Measurements from ENCODE around the gene AMBRA1. TPM values are rescaled to one million over a fixed set of nuclear protein-coding genes. Genes with fewer than 3 reads are reported as not detected.
"Not testable (repeated sequence)": the region's sequence is repeated elsewhere in the genome, so short reads cannot be mapped to it uniquely, and the experiment has no call there.

AMBRA1 gene
- total RNA-seq, 1 donor from 2014 or later = 13.5 TPM

DNA sequence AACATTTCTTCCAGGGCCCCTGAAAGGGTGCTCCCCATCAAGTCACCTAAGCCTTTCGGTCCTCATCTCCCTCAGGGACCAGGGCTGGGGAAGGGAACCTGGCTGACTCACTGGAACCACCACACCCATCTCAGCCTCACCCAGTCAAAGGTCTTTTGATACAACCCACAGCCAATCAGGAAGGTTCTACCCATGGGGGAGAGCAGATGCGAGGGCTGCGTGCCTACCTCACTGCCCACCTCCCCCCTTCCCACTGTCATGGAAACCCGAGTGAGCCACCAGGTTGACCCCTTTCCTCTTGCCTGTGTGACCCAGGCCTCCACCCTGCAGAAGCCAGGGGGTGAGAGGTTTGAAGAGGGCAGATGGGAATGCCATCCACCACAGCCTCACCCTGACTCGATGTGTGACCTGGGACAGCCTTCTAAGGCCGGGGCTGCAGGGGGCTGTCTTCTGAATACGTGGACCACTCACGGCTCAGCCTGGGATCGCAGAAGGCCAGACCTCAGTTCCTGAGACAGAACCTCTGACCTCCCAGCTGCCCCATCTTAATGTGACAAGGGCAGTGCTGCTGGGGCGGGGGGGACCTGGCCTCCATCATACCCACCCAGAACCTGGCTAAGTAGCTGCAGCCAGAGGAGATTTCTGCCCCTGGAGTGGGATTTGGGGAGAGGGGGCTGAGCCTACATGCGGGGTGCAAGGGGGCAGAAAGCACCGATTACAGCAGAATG, 209.7 kb downstream of the AMBRA1 start:
- DNase-seq (ENCODE audit: low read depth in 2 of 2) = no peak

DNA sequence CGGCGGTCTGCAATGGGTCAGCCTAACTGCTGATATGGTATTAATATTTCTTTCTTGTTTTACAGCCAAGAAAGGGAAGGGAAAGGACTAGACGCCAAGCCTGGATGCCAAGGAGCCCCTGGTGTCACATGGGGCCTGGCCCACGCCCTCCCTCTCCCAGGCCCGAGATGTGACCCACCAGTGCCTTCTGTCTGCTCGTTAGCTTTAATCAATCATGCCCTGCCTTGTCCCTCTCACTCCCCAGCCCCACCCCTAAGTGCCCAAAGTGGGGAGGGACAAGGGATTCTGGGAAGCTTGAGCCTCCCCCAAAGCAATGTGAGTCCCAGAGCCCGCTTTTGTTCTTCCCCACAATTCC, 210.4 kb downstream of the AMBRA1 start:
- DNase-seq (ENCODE audit: low read depth in 2 of 2) = no peak

DNA sequence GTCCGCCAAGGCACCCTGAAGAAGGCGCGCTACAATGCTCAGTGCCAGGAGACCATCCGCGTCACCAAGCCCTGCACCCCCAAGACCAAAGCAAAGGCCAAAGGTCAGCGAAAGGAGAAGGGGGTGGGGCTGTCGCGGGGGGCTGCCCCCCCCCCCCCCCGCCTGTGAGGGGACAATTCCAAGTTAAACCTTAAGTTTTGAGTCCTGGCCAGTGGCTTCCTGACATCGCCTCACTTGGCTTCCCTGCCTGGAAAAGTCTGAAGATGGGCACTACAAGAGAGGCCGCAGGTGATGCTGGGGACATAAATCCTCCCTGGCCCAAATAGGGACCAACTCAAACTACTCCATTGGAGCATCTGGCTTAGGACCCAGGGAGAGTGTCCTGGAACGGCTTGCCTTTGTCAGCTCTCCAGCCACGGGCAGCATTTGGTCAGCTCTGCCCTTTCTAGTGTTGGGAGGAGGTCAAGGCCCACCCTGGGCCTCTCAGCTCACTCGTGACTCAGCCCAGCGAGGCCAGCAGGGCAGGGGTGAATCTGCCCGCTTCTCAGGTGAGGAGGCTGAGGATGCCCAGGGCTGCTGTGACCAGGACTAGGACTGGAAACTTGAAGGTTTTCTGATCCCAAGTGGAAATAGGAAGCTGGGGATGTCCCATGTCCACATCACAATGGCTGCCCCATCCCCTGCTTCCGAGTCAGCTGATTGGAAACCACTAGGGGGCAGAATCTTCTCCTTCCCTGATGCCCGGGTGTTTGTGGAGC, 211.0 kb downstream of the AMBRA1 start:
- peak; percentile 36 to 56 for DNase-seq (ENCODE audit: low read depth in 2 of 2)

DNA sequence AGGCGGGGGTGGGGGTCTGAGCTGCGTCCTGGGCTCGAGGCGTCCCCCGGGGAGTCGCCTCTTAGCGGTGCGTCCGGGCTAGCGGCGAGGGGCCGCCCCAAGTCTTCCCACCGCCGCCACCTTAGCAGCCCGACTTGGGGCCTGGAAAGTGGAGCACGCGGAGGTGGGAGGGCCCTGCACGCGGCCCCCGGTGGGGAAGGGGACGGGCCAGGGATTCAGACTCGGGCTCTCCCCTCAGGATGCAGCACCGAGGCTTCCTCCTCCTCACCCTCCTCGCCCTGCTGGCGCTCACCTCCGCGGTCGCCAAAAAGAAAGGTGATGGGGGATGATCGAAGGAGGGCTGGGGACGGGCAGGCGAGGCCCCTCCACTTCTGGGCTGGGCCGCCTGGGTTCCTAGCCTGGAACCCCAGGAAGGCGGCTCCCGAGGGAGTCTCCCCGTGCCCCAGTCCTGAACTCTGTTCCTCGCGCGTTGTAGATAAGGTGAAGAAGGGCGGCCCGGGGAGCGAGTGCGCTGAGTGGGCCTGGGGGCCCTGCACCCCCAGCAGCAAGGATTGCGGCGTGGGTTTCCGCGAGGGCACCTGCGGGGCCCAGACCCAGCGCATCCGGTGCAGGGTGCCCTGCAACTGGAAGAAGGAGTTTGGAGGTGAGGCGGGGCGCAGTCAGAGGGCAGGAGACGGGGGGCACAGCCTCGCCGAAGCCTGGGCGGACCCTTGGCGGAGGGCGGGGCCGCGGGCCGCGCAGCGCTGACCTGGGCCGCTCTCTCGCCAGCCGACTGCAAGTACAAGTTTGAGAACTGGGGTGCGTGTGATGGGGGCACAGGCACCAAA, 211.8 kb downstream of the AMBRA1 start:
- peak in 1 of 2 donors; percentile 50 for DNase-seq (ENCODE audit: low read depth in 2 of 2)

- DNase-seq (ENCODE audit: low read depth in 2 of 2) = peak in 1 of 2 donors; percentile 46
These were observed 212.6 kb downstream of the AMBRA1 start, which contains the start of gene MDK for GRCh38 chr11:46381048-46381818. Gene MDK, plus strand, starts transcription at chr11:46381669. Its CDS starts 389 bp downstream, at chr11:46382058.

DNA sequence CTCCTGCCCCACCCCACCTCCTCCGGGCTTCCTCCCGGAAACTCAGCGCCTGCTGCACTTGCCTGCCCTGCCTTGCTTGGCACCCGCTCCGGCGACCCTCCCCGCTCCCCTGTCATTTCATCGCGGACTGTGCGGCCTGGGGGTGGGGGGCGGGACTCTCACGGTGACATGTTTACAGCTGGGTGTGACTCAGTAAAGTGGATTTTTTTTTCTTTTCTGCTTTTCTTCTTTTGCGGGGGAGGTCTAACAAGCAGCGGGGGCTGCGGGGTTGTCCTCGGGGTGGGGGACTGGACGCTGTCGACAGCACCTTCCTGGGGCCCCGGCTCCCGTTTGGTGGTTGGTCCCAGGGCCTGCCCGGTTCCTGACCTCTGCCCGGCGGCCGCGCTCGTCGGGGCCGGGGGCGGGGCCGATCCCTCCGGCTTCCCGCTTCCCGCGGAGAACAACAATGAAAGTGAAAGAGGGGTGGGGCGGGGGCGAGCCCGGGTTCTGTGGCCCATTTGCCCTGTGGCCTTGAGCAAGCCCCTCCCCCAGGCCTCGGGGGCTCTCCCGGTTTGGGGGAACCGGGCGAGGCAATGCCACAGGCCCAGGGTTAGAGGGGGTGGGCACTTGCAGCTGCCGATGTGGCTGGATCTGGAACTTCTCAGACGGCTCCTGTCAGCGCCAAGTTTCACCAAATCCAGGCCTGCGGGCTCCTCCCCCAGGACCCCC, 213.3 kb downstream of the AMBRA1 start:
- DNase-seq (ENCODE audit: low read depth in 2 of 2) = peak in 1 of 2 donors; percentile 59

DNA sequence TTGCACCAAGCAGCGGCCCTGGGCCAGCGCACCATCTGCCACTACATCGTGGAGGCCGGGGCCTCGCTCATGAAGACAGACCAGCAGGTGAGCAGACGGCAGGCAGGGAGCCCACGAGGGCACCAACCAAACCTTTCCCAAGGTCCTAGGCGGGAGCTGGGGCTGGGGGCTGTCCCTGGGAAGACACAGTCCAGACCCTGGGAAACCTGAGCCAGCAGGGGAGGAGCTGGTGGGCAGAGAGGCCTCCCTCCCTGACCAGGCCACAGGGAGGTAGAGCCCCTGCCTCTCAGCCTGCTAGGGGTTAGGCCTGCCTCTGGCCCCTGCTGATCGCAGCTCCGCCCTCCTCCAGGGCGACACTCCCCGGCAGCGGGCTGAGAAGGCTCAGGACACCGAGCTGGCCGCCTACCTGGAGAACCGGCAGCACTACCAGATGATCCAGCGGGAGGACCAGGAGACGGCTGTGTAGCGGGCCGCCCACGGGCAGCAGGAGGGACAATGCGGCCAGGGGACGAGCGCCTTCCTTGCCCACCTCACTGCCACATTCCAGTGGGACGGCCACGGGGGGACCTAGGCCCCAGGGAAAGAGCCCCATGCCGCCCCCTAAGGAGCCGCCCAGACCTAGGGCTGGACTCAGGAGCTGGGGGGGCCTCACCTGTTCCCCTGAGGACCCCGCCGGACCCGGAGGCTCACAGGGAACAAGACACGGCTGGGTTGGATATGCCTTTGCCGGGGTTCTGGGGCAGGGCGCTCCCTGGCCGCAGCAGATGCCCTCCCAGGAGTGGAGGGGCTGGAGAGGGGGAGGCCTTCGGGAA, 214.1 kb downstream of the AMBRA1 start:
- not testable (repeated sequence) for DNase-seq (ENCODE audit: low read depth in 2 of 2)

DNA sequence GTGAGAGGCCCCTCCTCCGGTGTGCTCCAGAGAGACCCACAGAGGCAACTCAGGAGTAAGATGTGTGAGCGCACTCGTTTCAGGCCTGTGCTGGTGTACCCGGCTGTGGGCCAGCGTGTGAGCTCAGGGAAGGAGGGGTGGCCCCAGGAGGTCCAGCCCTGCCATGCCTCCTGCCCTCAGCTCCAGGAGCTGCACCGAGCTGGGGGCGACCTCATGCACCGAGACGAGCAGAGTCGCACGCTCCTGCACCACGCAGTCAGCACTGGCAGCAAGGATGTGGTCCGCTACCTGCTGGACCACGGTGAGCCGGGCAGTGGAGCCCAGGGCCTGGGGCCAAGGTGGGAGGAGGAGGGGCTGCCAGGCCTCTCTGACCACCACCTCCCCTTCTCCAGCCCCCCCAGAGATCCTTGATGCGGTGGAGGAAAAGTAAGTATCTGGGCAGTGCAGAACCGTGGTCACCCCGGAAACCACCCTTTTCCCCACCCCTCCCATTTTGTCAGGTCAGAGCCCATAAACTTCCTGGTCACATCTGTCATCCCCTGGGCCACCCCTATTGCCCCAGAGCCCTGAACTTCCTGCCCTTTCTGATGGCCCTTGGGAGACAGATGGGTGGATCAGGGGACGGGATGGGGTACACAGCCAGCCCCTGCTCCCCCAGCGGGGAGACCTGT, 214.9 kb downstream of the AMBRA1 start:
- no peak for DNase-seq (ENCODE audit: low read depth in 2 of 2)

GRCh38 chr11:46378296-46378695, 215.5 kb downstream of the AMBRA1 start:
- no peak for DNase-seq (ENCODE audit: low read depth in 2 of 2)

- DNase-seq (ENCODE audit: low read depth in 2 of 2) = no peak
These were observed 216.0 kb downstream of the AMBRA1 start for GRCh38 chr11:46377831-46378230.

DNA sequence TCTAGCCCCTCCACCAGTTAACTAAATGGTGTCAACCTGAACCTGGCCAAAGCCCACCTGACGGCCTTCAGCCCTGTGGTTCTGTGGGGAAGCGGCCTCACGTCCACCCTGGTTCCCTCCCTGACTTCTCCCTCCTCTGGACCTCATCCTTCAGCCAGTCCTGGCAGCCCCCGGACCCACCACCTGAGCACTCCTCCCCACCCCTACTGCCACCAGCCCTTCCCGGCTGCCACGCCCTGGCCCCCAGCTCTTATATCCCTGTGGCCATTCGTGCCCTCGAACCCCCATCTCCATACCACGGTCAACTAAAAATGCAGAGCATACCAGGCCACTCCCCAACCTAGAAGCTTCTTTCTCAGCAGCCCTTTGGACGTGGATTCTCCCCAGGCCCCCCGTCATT, 216.5 kb downstream of the AMBRA1 start:
- no peak for DNase-seq (ENCODE audit: low read depth in 2 of 2)

GRCh38 chr11:46376258-46377050, 217.4 kb downstream of the AMBRA1 start:
- DNase-seq (ENCODE audit: low read depth in 2 of 2) = no peak

- DNase-seq (ENCODE audit: low read depth in 2 of 2) = no peak
These were observed 218.3 kb downstream of the AMBRA1 start for GRCh38 chr11:46375392-46376101.

DNA sequence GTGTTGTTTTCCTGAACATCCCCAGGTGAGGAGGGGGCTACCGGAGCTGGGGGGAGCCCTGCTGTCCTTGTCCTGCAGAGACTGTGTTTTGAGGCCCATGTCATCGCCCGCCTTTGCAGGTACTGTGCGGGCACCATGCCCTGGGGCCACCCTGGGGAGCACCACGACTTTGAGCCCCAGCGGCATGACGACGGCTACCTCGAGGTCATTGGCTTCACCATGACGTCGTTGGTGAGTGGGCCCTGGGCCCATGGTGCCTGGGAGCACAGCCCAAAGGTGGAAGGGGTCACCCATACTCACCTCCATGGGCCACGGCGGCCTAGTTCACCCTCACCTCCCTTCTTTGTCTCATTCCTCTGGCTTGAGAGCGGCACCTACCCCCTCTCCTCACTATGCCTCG, 219.0 kb downstream of the AMBRA1 start:
- no peak for DNase-seq (ENCODE audit: low read depth in 2 of 2)

DNA sequence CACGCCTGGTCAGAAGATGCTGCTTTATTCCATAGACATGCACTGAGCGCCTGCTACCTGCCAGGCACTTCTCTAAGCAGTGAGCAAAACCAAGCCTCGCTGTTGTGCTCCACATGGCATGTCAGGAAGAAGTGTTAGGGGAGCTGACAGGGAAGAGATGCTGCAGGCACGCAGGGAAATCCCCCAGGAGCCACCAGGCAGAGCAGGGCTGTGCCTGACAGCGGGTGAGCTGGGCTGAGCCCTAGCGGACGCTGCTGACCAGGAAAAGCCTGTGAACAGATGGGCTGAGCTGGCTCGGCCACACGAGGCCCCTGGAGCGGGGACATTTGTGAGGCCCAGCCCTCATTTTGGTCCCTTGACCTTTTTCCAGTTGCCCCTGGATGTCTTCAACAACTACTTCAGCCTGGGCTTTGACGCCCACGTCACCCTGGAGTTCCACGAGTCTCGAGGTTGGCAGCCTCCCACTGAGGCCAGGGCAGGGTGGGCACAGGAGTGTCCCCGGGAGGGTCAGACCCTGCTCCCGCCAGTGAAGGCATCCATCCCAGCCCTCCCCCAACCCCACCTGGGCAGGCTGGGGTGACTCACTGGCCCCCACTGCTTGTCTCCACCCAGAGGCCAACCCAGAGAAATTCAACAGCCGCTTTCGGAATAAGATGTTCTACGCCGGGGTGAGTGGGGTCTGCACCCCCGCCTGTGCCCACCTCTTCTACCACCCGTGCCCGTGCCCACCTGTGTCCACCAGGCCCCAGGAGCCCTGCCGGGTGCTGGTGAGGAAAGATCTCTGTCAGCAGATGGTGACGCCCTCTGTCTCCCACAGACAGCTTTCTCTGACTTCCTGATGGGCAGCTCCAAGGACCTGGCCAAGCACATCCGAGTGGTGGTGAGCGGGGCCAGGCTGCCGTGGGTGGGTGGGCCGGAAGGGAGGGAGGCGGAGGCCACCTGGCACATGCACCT, 219.8 kb downstream of the AMBRA1 start:
- no peak for DNase-seq (ENCODE audit: low read depth in 2 of 2)

DNA sequence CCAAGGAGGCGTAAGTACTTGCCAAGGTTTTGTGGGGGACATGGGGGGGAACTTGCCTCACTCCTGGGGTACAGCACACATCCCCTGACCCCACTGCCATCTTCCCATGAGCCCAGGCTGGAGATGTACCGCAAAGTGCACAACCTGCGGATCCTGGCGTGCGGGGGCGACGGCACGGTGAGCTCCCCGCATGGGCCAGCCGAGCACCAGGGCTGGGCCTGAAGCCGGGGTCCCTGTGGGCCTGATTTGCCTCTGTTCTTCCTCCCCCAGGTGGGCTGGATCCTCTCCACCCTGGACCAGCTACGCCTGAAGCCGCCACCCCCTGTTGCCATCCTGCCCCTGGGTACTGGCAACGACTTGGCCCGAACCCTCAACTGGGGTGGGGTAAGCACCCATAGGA, 221.3 kb downstream of the AMBRA1 start:
- not testable (repeated sequence) for DNase-seq (ENCODE audit: low read depth in 2 of 2)

- DNase-seq (ENCODE audit: low read depth in 2 of 2) = no peak
These were observed 221.7 kb downstream of the AMBRA1 start for GRCh38 chr11:46372086-46372485.

Data from dermis microvascular lymphatic vessel endothelial cell (primary cell).